Activated naive CD8-positive, alpha-beta T cell treated with anti-CD3 and anti-CD28 coated beads for 36 hours (primary cell): ENCODE measurements around the gene VSIG1. TPM values are rescaled to one million over a fixed set of nuclear protein-coding genes. Genes with fewer than 3 reads are reported as not detected.

Experiments
- DNase-seq: peaks from one replicate; pipeline ENCODE4 v3.0.0; 2021
- H3K27ac Mint-ChIP-seq: one replicate; pipeline ENCODE4 v1.8.0; 2022; ENCODE audit warnings: mild to moderate bottlenecking, moderate library complexity, mixed read lengths
- H3K27me3 Mint-ChIP-seq: one replicate; pipeline ENCODE4 v1.8.0; 2022; ENCODE audit warnings: mild to moderate bottlenecking, mixed read lengths
- H3K36me3 Mint-ChIP-seq: one replicate; pipeline ENCODE4 v1.8.0; 2021; ENCODE audit warnings: mild to moderate bottlenecking, mixed read lengths
- H3K4me1 Mint-ChIP-seq: one replicate; pipeline ENCODE4 v1.8.0; 2021; ENCODE audit warnings: mixed read lengths
- H3K4me3 Mint-ChIP-seq: one replicate; pipeline ENCODE4 v1.8.0; 2022; ENCODE audit warnings: mild to moderate bottlenecking, moderate library complexity, mixed read lengths
- H3K9me3 Mint-ChIP-seq: one replicate; pipeline ENCODE4 v1.8.0; 2022; ENCODE audit warnings: mixed read lengths
- total RNA-seq, 2 experiments: library from RNA; stranded (reverse); gene quantifications; one replicate each; pipeline ENCODE4 v1.2.3, GENCODE V29; 2021

The VSIG1 gene
- total RNA-seq, 2 experiments from 2014 or later = 0.56 to 1.0 TPM

GRCh38 chrX:108034725-108035124, 10.1 kb upstream of the VSIG1 start:
- Mint-ChIP-seq H3K36me3 (peaks cover 6% of the 10 kb centered on the region), H3K9me3 (no peaks in the 10 kb centered on the region), H3K4me3 (no peak overlapping the region), H3K4me1 (peaks cover 33% of the 10 kb centered on the region), H3K27ac (no peak overlapping the region), H3K27me3 (no peaks in the 10 kb centered on the region)
- DNase-seq = no peak

- no peak overlapping the region for H3K27ac Mint-ChIP-seq
- H3K4me1 Mint-ChIP-seq = peaks cover 25% of the 10 kb centered on the region
Observed at GRCh38 chrX:108036298-108036973, 8.4 kb upstream of the VSIG1 start.

GRCh38 chrX:108049649-108050048, 4.8 kb downstream of the VSIG1 start:
- H3K27me3 Mint-ChIP-seq = no peaks in the 10 kb centered on the region
- no peaks in the 10 kb centered on the region for H3K9me3 Mint-ChIP-seq
- no peak overlapping the region for H3K27ac Mint-ChIP-seq
- peaks cover 13% of the 10 kb centered on the region for H3K4me1 Mint-ChIP-seq
- no peak overlapping the region for H3K4me3 Mint-ChIP-seq
- no peak for DNase-seq
- H3K36me3 Mint-ChIP-seq = no peaks in the 10 kb centered on the region

More at GRCh38 chrX:108036298-108036973, 8.4 kb upstream of the VSIG1 start:
- Mint-ChIP-seq H3K27me3 (no peaks in the 10 kb centered on the region), H3K4me3 (no peak overlapping the region), H3K36me3 (peaks cover 6% of the 10 kb centered on the region), H3K9me3 (no peaks in the 10 kb centered on the region)
- DNase-seq = no peak

- Mint-ChIP-seq H3K36me3 (peaks cover 2% of the 10 kb centered on the region), H3K4me3 (no peak overlapping the region), H3K4me1 (peaks cover 11% of the 10 kb centered on the region), H3K9me3 (no peaks in the 10 kb centered on the region), H3K27me3 (no peaks in the 10 kb centered on the region), H3K27ac (no peak overlapping the region)
- DNase-seq = no peak
Observed at GRCh38 chrX:108053218-108053617, 8.4 kb downstream of the VSIG1 start.

GRCh38 chrX:108055546-108055945, 10.7 kb downstream of the VSIG1 start:
- Mint-ChIP-seq H3K9me3 (no peaks in the 10 kb centered on the region), H3K27me3 (no peaks in the 10 kb centered on the region), H3K4me1 (peaks cover 8% of the 10 kb centered on the region), H3K27ac (no peak overlapping the region), H3K4me3 (no peak overlapping the region), H3K36me3 (peaks cover 5% of the 10 kb centered on the region)
- DNase-seq = no peak

GRCh38 chrX:108059801-108060200, 14.9 kb downstream of the VSIG1 start:
- H3K27me3 Mint-ChIP-seq = no peaks in the 10 kb centered on the region

GRCh38 chrX:108064001-108064400, 19.1 kb downstream of the VSIG1 start:
- H3K4me3 Mint-ChIP-seq = no peak overlapping the region
- H3K27ac Mint-ChIP-seq = no peak overlapping the region
- no peak for DNase-seq
- H3K4me1 Mint-ChIP-seq = peaks cover 10% of the 10 kb centered on the region
- no peaks in the 10 kb centered on the region for H3K9me3 Mint-ChIP-seq
- no peaks in the 10 kb centered on the region for H3K27me3 Mint-ChIP-seq
- peaks cover under 1% of the 10 kb centered on the region for H3K36me3 Mint-ChIP-seq

More at GRCh38 chrX:108059801-108060200, 14.9 kb downstream of the VSIG1 start:
- Mint-ChIP-seq H3K4me1 (peaks cover 9% of the 10 kb centered on the region), H3K36me3 (peaks cover 5% of the 10 kb centered on the region), H3K4me3 (no peak overlapping the region), H3K9me3 (no peaks in the 10 kb centered on the region), H3K27ac (no peak overlapping the region)
- DNase-seq = no peak

- no peak for DNase-seq
- H3K27ac Mint-ChIP-seq = no peak overlapping the region
- H3K9me3 Mint-ChIP-seq = no peaks in the 10 kb centered on the region
- no peaks in the 10 kb centered on the region for H3K27me3 Mint-ChIP-seq
- H3K4me1 Mint-ChIP-seq = peaks cover 10% of the 10 kb centered on the region
- H3K4me3 Mint-ChIP-seq = no peak overlapping the region
- H3K36me3 Mint-ChIP-seq = no peaks in the 10 kb centered on the region
Observed at GRCh38 chrX:108064613-108065012, 19.7 kb downstream of the VSIG1 start.

GRCh38 chrX:108068121-108068520, 23.3 kb downstream of the VSIG1 start:
- H3K4me1 Mint-ChIP-seq = peaks cover 15% of the 10 kb centered on the region
- H3K27ac Mint-ChIP-seq = no peak overlapping the region
- H3K27me3 Mint-ChIP-seq = no peaks in the 10 kb centered on the region
- H3K9me3 Mint-ChIP-seq = no peaks in the 10 kb centered on the region
- no peaks in the 10 kb centered on the region for H3K36me3 Mint-ChIP-seq
- H3K4me3 Mint-ChIP-seq = no peak overlapping the region
- DNase-seq = no peak

- no peaks in the 10 kb centered on the region for H3K27me3 Mint-ChIP-seq
- H3K36me3 Mint-ChIP-seq = peaks cover 2% of the 10 kb centered on the region
- no peak overlapping the region for H3K27ac Mint-ChIP-seq
- no peaks in the 10 kb centered on the region for H3K9me3 Mint-ChIP-seq
- H3K4me1 Mint-ChIP-seq = peaks cover 6% of the 10 kb centered on the region
- H3K4me3 Mint-ChIP-seq = no peak overlapping the region
- DNase-seq = no peak
Observed at GRCh38 chrX:108070891-108071290, 26.0 kb downstream of the VSIG1 start.

GRCh38 chrX:108071578-108071977, 26.7 kb downstream of the VSIG1 start:
- Mint-ChIP-seq H3K4me1 (peaks cover 6% of the 10 kb centered on the region), H3K9me3 (no peaks in the 10 kb centered on the region), H3K27me3 (no peaks in the 10 kb centered on the region), H3K36me3 (peaks cover 2% of the 10 kb centered on the region), H3K4me3 (no peak overlapping the region), H3K27ac (peak overlapping the region; percentile 16)
- no peak for DNase-seq

- no peaks in the 10 kb centered on the region for H3K27me3 Mint-ChIP-seq
- no peak overlapping the region for H3K27ac Mint-ChIP-seq
- H3K4me1 Mint-ChIP-seq = peaks cover 6% of the 10 kb centered on the region
- no peak overlapping the region for H3K4me3 Mint-ChIP-seq
- no peaks in the 10 kb centered on the region for H3K9me3 Mint-ChIP-seq
- H3K36me3 Mint-ChIP-seq = peaks cover 2% of the 10 kb centered on the region
- DNase-seq = no peak
Observed at GRCh38 chrX:108072746-108073145, 27.9 kb downstream of the VSIG1 start.

GRCh38 chrX:108081110-108081509, 36.2 kb downstream of the VSIG1 start:
- Mint-ChIP-seq H3K9me3 (no peaks in the 10 kb centered on the region), H3K36me3 (peaks cover 2% of the 10 kb centered on the region), H3K4me3 (no peak overlapping the region), H3K4me1 (no peaks in the 10 kb centered on the region), H3K27me3 (no peaks in the 10 kb centered on the region), H3K27ac (no peak overlapping the region)
- DNase-seq = no peak

- H3K36me3 Mint-ChIP-seq = peaks cover 4% of the 10 kb centered on the region
- no peak overlapping the region for H3K27ac Mint-ChIP-seq
- no peaks in the 10 kb centered on the region for H3K9me3 Mint-ChIP-seq
- no peak overlapping the region for H3K4me3 Mint-ChIP-seq
- no peaks in the 10 kb centered on the region for H3K27me3 Mint-ChIP-seq
- H3K4me1 Mint-ChIP-seq = no peaks in the 10 kb centered on the region
- no peak for DNase-seq
Observed at GRCh38 chrX:108087792-108088191, 42.9 kb downstream of the VSIG1 start.

GRCh38 chrX:108088511-108088910, 43.6 kb downstream of the VSIG1 start:
- H3K27me3 Mint-ChIP-seq = no peaks in the 10 kb centered on the region
- H3K4me1 Mint-ChIP-seq = no peaks in the 10 kb centered on the region
- peaks cover 4% of the 10 kb centered on the region for H3K36me3 Mint-ChIP-seq
- H3K27ac Mint-ChIP-seq = no peak overlapping the region
- H3K4me3 Mint-ChIP-seq = no peak overlapping the region
- no peak for DNase-seq
- H3K9me3 Mint-ChIP-seq = no peaks in the 10 kb centered on the region

GRCh38 chrX:108090491-108091263, 45.8 kb downstream of the VSIG1 start:
- no peak overlapping the region for H3K4me3 Mint-ChIP-seq
- H3K27ac Mint-ChIP-seq = no peak overlapping the region
- no peaks in the 10 kb centered on the region for H3K27me3 Mint-ChIP-seq

More at GRCh38 chrX:108090491-108091263, 45.8 kb downstream of the VSIG1 start:
- DNase-seq = no peak
- Mint-ChIP-seq H3K36me3 (peaks cover 3% of the 10 kb centered on the region), H3K4me1 (peaks cover 3% of the 10 kb centered on the region), H3K9me3 (no peaks in the 10 kb centered on the region)
